ENCODE data around the gene PHF24. TPM values are rescaled to one million over a fixed set of nuclear protein-coding genes. Genes with fewer than 3 reads are reported as not detected.
"Not testable (repeated sequence)": the region's sequence is repeated elsewhere in the genome, so short reads cannot be mapped to it uniquely, and the experiment has no call there.

The PHF24 gene
- total RNA-seq, 1 donor from 2014 or later, result 0.13 TPM

- peaks cover 17% of the 10 kb centered on the region for H3K36me3 Mint-ChIP-seq (ENCODE audit: low read depth, unreplicated experiment)
- no peak overlapping the region for H3K4me3 Mint-ChIP-seq (ENCODE audit: unreplicated experiment)
- peaks cover 23% of the 10 kb centered on the region for H3K4me1 Mint-ChIP-seq (ENCODE audit: unreplicated experiment)
- TF ChIP-seq CTCF (IDR thresholded peaks at IDR 0.05; ENCODE audit: unreplicated experiment), result no peak
- H3K27ac Mint-ChIP-seq (ENCODE audit: unreplicated experiment), result no peak overlapping the region
- DNase-seq (ENCODE audit: low spot score), result no peak
- H3K27me3 Mint-ChIP-seq (ENCODE audit: unreplicated experiment), result peaks cover 9% of the 10 kb centered on the region
- H3K9me3 Mint-ChIP-seq (ENCODE audit: unreplicated experiment), result no peaks in the 10 kb centered on the region
Observed at GRCh38 chr9:35001285-35001677, 43.2 kb downstream of the PHF24 start.

- H3K4me3 Mint-ChIP-seq (ENCODE audit: unreplicated experiment), result no peak overlapping the region
- no peak for DNase-seq (ENCODE audit: low spot score)
- TF ChIP-seq CTCF (IDR thresholded peaks at IDR 0.05; ENCODE audit: unreplicated experiment), result no peak
- peaks cover 23% of the 10 kb centered on the region for H3K4me1 Mint-ChIP-seq (ENCODE audit: unreplicated experiment)
- H3K27ac Mint-ChIP-seq (ENCODE audit: unreplicated experiment), result no peak overlapping the region
- peaks cover 11% of the 10 kb centered on the region for H3K36me3 Mint-ChIP-seq (ENCODE audit: low read depth, unreplicated experiment)
- H3K9me3 Mint-ChIP-seq (ENCODE audit: unreplicated experiment), result no peaks in the 10 kb centered on the region
- H3K27me3 Mint-ChIP-seq (ENCODE audit: unreplicated experiment), result peaks cover 6% of the 10 kb centered on the region
Observed at GRCh38 chr9:35001803-35002502, 43.9 kb downstream of the PHF24 start.

GRCh38 chr9:35002623-35003022 lies 44.5 kb downstream of the PHF24 start:
- Mint-ChIP-seq H3K4me1 (ENCODE audit: unreplicated experiment) (peaks cover 26% of the 10 kb centered on the region), H3K27me3 (ENCODE audit: unreplicated experiment) (peaks cover 5% of the 10 kb centered on the region), H3K9me3 (ENCODE audit: unreplicated experiment) (no peaks in the 10 kb centered on the region), H3K36me3 (ENCODE audit: low read depth, unreplicated experiment) (peaks cover 14% of the 10 kb centered on the region), H3K4me3 (ENCODE audit: unreplicated experiment) (no peak overlapping the region), H3K27ac (ENCODE audit: unreplicated experiment) (no peak overlapping the region)
- DNase-seq (ENCODE audit: low spot score), result no peak
- no peak for TF ChIP-seq CTCF (IDR thresholded peaks at IDR 0.05; ENCODE audit: unreplicated experiment)

GRCh38 chr9:35004299-35004698 lies 46.2 kb downstream of the PHF24 start:
- not testable (repeated sequence) for H3K4me3 Mint-ChIP-seq (ENCODE audit: unreplicated experiment); H3K9me3 Mint-ChIP-seq (ENCODE audit: unreplicated experiment); DNase-seq (ENCODE audit: low spot score); H3K27ac Mint-ChIP-seq (ENCODE audit: unreplicated experiment); H3K27me3 Mint-ChIP-seq (ENCODE audit: unreplicated experiment)
- H3K36me3 Mint-ChIP-seq (ENCODE audit: low read depth, unreplicated experiment), result peaks cover 31% of the 10 kb centered on the region
- peaks cover 28% of the 10 kb centered on the region for H3K4me1 Mint-ChIP-seq (ENCODE audit: unreplicated experiment)

- Mint-ChIP-seq H3K36me3 (ENCODE audit: low read depth, unreplicated experiment) (peaks cover 50% of the 10 kb centered on the region), H3K27me3 (ENCODE audit: unreplicated experiment) (peaks cover 8% of the 10 kb centered on the region), H3K9me3 (ENCODE audit: unreplicated experiment) (peaks cover 14% of the 10 kb centered on the region), H3K27ac (ENCODE audit: unreplicated experiment) (no peak overlapping the region), H3K4me3 (ENCODE audit: unreplicated experiment) (peak overlapping the region; percentile 8), H3K4me1 (ENCODE audit: unreplicated experiment) (peaks cover 20% of the 10 kb centered on the region)
- no peak for DNase-seq (ENCODE audit: low spot score)
- TF ChIP-seq CTCF (IDR thresholded peaks at IDR 0.05; ENCODE audit: unreplicated experiment), result no peak
Observed at GRCh38 chr9:35010351-35010958, 52.4 kb downstream of the PHF24 start.
